Endodermal cell (in vitro differentiated cells): Measurements from ENCODE around the gene TNNT2. TPM values are rescaled to one million over a fixed set of nuclear protein-coding genes. Genes with fewer than 3 reads are reported as not detected.

Experiments
- DNase-seq: peaks from one replicate; pipeline ENCODE4 v3.0.0-alpha.2; 2017
- H3K27ac ChIP-seq: 2 replicates; pipeline ENCODE4 v1.5.1; 2013; ENCODE audit warnings: mild to moderate bottlenecking, low read depth, low read length, moderate library complexity
- H3K27me3 ChIP-seq: 2 replicates; pipeline ENCODE4 v1.6.1; 2013; ENCODE audit warnings: mild to moderate bottlenecking, low read length, moderate library complexity; ENCODE audit not compliant: insufficient read depth, control insufficient read depth, poor library complexity, severe bottlenecking
- H3K36me3 ChIP-seq: 2 replicates; pipeline ENCODE4 v1.7.0; 2013; ENCODE audit warnings: mild to moderate bottlenecking, low read length, moderate library complexity; ENCODE audit not compliant: control insufficient read depth, insufficient read depth
- H3K4me1 ChIP-seq: one replicate; pipeline ENCODE4 v1.7.0; 2013; ENCODE audit warnings: low read length; ENCODE audit not compliant: control insufficient read depth, insufficient read depth
- H3K4me3 ChIP-seq: 2 replicates; pipeline ENCODE4 v1.5.1; 2013; ENCODE audit warnings: mild to moderate bottlenecking, low read length, moderate library complexity
- H3K9ac ChIP-seq: 2 replicates; pipeline ENCODE4 v1.6.1; 2013; ENCODE audit warnings: mild to moderate bottlenecking, low read length, moderate library complexity; ENCODE audit not compliant: poor library complexity, severe bottlenecking; ENCODE audit errors: extremely low read depth
- H3K9me3 ChIP-seq: 2 replicates; pipeline ENCODE4 v1.6.1; 2013; ENCODE audit warnings: mild to moderate bottlenecking, low read length, moderate library complexity; ENCODE audit not compliant: control insufficient read depth
- H3K27ac Mint-ChIP-seq: 2 replicates; pipeline ENCODE4 v1.8.0; 2020; ENCODE audit warnings: mixed read lengths
- H3K27me3 Mint-ChIP-seq: 2 replicates; pipeline ENCODE4 v1.8.0; 2021; ENCODE audit warnings: mild to moderate bottlenecking, mixed read lengths; ENCODE audit not compliant: insufficient read depth
- H3K36me3 Mint-ChIP-seq: 2 replicates; pipeline ENCODE4 v1.8.0; 2020; ENCODE audit warnings: low read depth, mixed read lengths
- H3K4me1 Mint-ChIP-seq: 2 replicates; pipeline ENCODE4 v1.8.0; 2020; ENCODE audit warnings: mixed read lengths
- H3K4me3 Mint-ChIP-seq: 2 replicates; pipeline ENCODE4 v1.8.0; 2020; ENCODE audit warnings: mild to moderate bottlenecking, moderate library complexity, mixed read lengths
- H3K9me3 Mint-ChIP-seq: 2 replicates; pipeline ENCODE4 v1.8.0; 2020; ENCODE audit warnings: mild to moderate bottlenecking, mixed read lengths
- CTCF ChIP-seq: fragments of 200-600 bp; sonication (generic); conservative IDR thresholded peaks from 2 replicates; pipeline ENCODE4 v1.5.0; 2021; ENCODE audit warnings: antibody characterized with exemption, mild to moderate bottlenecking
- WGBS, 2 experiments: methylation state at CpG; one replicate each; pipeline versions ENCODE4 v1.1.5 to v1.1.7; 2013; ENCODE audit warnings: missing lambda C conversion rate in 2 of 2, mixed read lengths in 1 of 2; ENCODE audit not compliant: insufficient coverage in 1 of 2, insufficient read length in 1 of 2; 5-methylcytosine and 5-hydroxymethylcytosine counted together
- total RNA-seq, 2 donors: library from RNA; stranded (reverse); fragmentation: NEBNext Ultra II Directional in 1 of 2; extraction: Animal tissue kit (Norgen Biotek cat#: 25700) in 1 of 2; gene quantifications; 2 replicates in 1 of 2; 3 replicates in 1 of 2; pipeline ENCODE4 v1.2.1, GENCODE V29; 2021

TNNT2 gene
- total RNA-seq, 2 donors from 2014 or later, result 0.35 to 0.88 TPM

- no peak overlapping the region for H3K27ac ChIP-seq
- H3K4me1 ChIP-seq, result no peaks in the 10 kb centered on the region
- no peaks in the 10 kb centered on the region for H3K27me3 ChIP-seq
- no peaks in the 10 kb centered on the region for H3K36me3 ChIP-seq
- Mint-ChIP-seq H3K4me3 (no peak overlapping the region), H3K27me3 (no peaks in the 10 kb centered on the region), H3K9me3 (no peaks in the 10 kb centered on the region), H3K4me1 (peaks cover 2% of the 10 kb centered on the region), H3K27ac (no peak overlapping the region), H3K36me3 (no peaks in the 10 kb centered on the region)
- no peak overlapping the region for H3K4me3 ChIP-seq
- WGBS, 2 experiments, result 45 to 50% methylated on average over 9 to 11 of the region's 11 CpGs
- H3K9ac ChIP-seq, result no peak overlapping the region
- TF ChIP-seq CTCF, result peak; percentile 96
- H3K9me3 ChIP-seq, result no peaks in the 10 kb centered on the region
- peak; percentile 97 for DNase-seq
Observed at GRCh38 chr1:201408176-201408833, 30.8 kb upstream of the TNNT2 start.

DNA sequence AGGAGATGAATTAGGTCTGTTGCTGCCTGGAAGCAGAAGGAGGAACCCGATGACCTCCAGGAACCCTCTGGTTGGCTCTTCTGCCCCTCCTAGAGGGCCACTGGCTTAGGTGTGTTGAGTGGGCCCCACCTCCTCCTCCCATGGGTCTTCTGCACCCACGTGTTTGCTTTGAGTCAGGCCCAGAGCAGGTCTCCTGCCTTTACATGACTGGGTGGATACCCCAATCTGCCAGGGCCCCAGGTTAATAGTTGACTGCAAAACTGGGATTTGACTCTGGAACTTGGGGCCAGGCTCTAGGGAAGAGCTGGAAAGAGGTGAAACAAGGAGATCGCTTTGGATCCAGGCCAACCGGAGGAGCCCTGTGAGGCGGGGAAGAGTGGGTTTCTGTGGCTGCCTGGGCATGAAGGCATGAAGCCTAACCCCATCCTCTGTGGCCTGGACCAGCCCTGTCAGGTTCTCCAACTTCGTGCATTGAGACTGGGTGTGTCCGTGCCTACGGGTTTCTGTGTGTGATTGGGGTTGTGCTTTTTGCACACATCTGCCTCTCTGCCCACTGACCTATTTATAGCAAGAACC is 29.4 kb upstream of the TNNT2 start:
- 84 to 93% methylated on average over 2 to 8 of the region's 8 CpGs for WGBS, 2 experiments
- TF ChIP-seq CTCF, result no peak
- Histone ChIP-seq H3K9ac (no peak overlapping the region), H3K36me3 (no peaks in the 10 kb centered on the region), H3K27me3 (peaks cover 8% of the 10 kb centered on the region), H3K4me3 (no peak overlapping the region), H3K9me3 (no peaks in the 10 kb centered on the region), H3K27ac (no peak overlapping the region), H3K4me1 (no peaks in the 10 kb centered on the region)
- no peak overlapping the region for H3K27ac Mint-ChIP-seq
- H3K9me3 Mint-ChIP-seq, result no peaks in the 10 kb centered on the region
- no peak overlapping the region for H3K4me3 Mint-ChIP-seq
- peaks cover 2% of the 10 kb centered on the region for H3K4me1 Mint-ChIP-seq
- DNase-seq, result no peak
- H3K36me3 Mint-ChIP-seq, result no peaks in the 10 kb centered on the region
- H3K27me3 Mint-ChIP-seq, result no peaks in the 10 kb centered on the region

GRCh38 chr1:201405484-201405831 is 28.0 kb upstream of the TNNT2 start:
- H3K36me3 ChIP-seq, result no peaks in the 10 kb centered on the region
- H3K36me3 Mint-ChIP-seq, result no peaks in the 10 kb centered on the region
- no peak overlapping the region for H3K27ac Mint-ChIP-seq
- no peak overlapping the region for H3K9ac ChIP-seq
- peaks cover 22% of the 10 kb centered on the region for H3K27me3 ChIP-seq
- H3K4me1 ChIP-seq, result no peaks in the 10 kb centered on the region
- H3K27ac ChIP-seq, result no peak overlapping the region
- H3K4me3 ChIP-seq, result no peak overlapping the region
- TF ChIP-seq CTCF, result no peak
- peaks cover 2% of the 10 kb centered on the region for H3K4me1 Mint-ChIP-seq
- WGBS, 2 experiments, result 76 to 85% methylated on average over 4 to 10 of the region's 10 CpGs
- peaks cover 10% of the 10 kb centered on the region for H3K27me3 Mint-ChIP-seq
- no peaks in the 10 kb centered on the region for H3K9me3 Mint-ChIP-seq
- H3K4me3 Mint-ChIP-seq, result no peak overlapping the region
- H3K9me3 ChIP-seq, result no peaks in the 10 kb centered on the region
- DNase-seq, result no peak
